GM19438 (cell line): ENCODE results near the gene TYW1.
"Not testable (repeated sequence)": the region's sequence is repeated elsewhere in the genome, so short reads cannot be mapped to it uniquely, and the experiment has no call there.

Experiments
- ATAC-seq: cut with Tn5 transposase; IDR thresholded peaks from one replicate; pipeline ENCODE4 v1.9.1; 2021; ENCODE audit warnings: low read depth; ENCODE audit not compliant: unreplicated experiment

TYW1 gene

DNA sequence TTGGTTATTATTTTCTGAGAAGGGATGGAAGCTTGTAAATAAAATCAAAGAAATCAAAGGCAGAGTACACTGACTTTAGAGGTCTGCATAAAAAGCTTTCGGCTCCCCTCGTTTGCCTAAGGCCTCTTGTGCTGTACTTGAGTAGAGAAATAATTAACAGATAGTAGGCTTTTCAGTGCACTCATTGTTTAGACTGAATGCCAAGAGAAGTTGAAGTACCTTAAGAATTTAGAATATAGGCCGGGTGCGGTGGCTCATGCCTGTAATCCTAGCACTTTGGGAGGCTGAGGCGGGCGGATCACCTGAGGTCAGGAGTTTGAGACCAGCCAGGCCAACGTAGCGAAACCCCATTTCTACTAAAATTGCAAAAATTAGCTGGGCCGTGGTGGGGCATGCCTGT lies 232.4 kb downstream of the TYW1 start:
- ATAC-seq: not testable (repeated sequence)

DNA sequence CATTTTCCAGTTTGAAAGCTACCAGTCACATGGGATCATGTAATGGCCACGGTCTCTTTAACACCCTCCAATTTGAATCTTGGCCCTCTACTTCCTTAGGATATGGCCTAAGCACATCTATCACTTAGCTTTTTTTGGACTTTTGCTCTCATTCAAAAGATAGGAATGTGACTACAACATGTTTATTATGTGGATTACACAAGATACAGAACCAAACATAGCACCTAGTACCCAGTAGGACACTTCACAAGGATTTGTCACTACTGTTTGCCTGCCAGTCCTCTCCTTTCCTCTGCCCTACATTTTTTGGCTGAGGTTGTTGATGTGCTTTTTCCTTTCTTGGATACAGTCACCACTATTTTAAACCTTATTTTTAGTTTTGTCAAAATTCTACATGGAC lies 233.4 kb downstream of the TYW1 start:
- not testable (repeated sequence) for ATAC-seq

- not testable (repeated sequence) for ATAC-seq
Measured at GRCh38 chr7:67233506-67233905, 236.9 kb downstream of the TYW1 start.

GRCh38 chr7:67236216-67236615 lies 239.6 kb downstream of the TYW1 start:
- not testable (repeated sequence) for ATAC-seq

DNA sequence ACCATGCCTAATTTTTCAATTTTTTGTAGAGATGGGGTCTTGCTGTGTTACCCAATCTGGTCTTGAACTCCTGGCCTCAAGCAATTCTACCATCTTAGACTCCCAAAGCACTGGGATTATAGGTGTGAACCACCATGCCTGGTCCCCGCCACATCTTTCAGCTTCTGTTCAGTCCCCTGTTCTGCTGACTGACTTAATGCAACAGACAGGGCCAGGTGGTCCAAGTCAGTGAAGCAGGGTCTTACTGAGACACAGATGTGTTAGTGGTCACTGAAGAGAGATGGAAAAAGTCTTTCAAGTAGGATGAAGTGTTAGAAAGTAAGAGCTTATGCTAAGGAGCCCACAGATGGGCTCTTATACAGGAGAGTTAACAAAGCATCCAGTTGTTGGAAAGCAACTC lies 246.2 kb downstream of the TYW1 start:
- ATAC-seq: not testable (repeated sequence)

GRCh38 chr7:67248364-67248763 lies 251.7 kb downstream of the TYW1 start:
- not testable (repeated sequence) for ATAC-seq

DNA sequence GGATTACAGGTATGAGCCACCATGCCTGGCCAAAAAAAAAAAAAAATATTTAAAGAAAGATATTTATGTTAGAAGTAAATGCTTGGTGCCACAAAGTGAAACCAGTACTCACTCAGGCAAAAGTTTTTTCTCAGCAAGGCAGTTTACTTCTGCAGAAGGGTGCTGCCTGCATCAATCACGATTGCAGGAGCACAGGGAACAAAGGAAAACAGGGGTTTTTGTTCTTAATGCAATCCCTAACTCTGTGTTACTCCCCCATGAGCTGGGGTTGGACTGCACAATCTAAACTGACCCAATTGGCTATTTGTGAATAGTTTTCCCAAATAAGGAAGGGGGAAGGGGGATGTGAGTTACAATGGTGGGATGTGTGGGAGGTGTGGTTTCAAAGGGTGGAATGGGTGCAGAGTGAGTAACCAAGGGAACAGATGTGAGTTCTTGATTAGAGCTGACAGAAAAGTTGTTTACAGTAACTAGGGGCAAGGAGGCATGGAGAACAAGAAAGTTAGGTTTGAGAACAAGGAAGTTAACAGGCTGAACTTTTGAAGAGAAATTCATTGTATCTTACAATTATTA lies 255.4 kb downstream of the TYW1 start:
- ATAC-seq: no peak

GRCh38 chr7:67255076-67255475 lies 258.4 kb downstream of the TYW1 start:
- ATAC-seq: not testable (repeated sequence)

DNA sequence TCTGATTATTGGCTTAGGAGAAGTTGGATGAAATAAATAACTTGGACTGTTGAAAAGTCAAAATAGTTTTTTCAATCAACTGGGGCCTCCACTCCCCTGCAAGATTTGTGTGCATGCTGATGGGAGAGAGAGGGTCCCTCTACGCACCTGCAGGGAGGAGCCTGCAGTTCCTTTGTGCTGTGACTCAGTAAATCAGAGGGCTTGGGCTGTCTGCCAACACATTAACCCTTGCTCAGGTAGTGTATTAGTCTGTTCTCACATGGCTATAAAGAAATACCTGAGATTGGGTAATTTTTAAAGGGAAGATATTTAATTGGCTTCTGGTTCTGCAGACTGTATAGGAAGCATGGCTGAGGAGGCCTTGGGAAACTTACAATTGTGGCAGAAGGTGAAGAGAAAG lies 261.1 kb downstream of the TYW1 start:
- ATAC-seq: not testable (repeated sequence)

DNA sequence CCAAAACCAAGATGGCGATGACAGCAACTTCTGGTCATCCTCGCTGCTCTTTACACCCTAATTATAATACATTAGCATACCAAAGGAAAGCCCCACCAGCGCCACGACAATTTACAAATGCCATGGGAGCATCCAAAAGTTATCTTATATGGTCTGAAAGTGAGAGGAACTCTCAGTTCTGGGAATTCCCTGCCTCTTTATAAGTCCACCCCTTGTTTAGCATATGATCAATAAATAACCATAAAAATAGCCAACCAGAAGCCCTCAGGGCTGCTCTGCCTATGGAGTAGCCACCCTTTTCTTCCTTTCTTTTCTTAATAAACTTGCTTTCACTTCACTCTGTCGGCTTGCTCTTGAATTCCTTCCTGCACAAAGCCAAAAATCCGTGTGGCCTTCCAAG lies 262.7 kb downstream of the TYW1 start:
- ATAC-seq: not testable (repeated sequence)

DNA sequence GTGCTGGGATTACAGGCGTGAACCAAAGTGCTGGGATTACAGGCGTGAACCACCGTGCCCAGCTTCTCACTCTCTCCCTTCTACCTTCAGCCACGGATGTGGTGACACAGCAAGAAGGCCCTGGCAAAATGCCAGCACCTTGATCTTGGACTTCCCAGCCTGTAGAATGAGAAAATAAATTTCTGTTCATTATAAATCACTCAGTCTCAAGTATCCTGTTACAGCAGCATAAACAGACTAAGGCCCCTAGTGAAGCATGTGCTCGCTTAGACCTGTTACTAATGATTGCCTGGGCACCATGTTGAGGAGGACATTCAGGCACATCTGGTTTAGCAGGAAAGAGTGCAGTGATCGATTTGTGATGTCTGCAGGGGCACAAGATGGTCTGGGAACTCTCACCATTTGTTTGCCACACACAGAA lies 263.5 kb downstream of the TYW1 start:
- not testable (repeated sequence) for ATAC-seq

DNA sequence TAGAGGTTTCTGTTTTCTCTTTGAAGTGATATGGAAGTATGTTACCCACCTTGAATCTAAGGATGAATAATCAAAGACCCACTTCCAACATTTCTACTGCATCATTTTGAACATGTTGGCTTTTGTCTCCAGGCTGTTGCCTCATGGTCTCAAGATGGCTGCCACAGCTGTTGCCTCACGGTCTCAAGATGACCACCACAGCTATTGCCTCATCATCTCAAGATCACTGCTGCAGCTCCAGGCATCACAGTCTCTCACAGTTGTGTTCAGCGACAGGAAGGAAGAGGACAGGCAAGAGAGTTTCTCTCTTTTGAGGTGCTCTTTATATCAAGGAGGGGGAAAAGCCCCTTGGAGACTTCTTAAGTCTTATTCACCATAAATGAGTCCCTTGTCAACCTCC lies 267.4 kb downstream of the TYW1 start:
- not testable (repeated sequence) for ATAC-seq

DNA sequence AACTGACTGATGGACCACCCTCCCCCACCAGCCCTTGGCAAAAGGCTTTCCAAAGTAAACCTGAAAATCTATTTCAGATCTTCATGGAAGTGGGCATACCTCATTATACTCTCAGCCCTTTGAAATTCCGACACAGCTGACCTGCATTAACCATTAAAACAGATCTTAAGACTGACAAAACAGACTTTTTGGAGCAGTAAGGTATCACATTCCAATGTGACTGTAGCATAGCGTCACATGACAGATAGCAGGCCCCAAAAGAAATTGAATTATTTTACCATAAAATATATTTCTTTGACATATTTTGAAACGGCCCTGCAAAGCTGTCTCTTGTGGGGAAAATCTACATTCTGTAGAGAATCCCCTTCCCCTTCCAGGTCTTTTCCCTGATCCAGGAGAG lies 269.4 kb downstream of the TYW1 start:
- not testable (repeated sequence) for ATAC-seq

DNA sequence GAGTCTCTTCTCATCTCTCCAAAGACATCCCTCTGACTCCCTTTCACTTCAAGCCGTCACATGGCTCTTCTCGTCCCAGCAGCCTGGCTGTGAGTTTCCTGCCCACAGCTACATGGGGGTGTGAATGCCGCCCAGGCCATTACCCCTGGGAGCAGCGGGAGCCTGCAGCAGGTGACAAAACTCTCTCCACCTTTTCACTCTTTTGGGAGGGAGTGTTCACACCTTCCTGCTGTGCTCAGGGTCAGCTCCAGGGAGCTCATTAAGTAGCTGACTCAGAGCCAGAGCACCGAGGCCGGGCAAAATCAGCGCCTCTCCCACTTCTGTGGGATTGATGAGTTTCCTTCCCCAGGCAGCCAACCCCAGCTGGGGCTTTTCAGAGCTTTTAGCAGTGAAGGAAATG lies 271.3 kb downstream of the TYW1 start:
- ATAC-seq: no peak

- not testable (repeated sequence) for ATAC-seq
Measured at GRCh38 chr7:67269916-67270315, 273.3 kb downstream of the TYW1 start.
